Gastrocnemius medialis (tissue), 4 donors: ENCODE measurements around the gene AP1S3.

Source experiments
- POLR2A ChIP-seq, 2 donors: fragments of 450-650 bp; IDR thresholded peaks; one replicate each; pipeline ENCODE4 v1.6.1; 2017; ENCODE audit warnings: antibody characterized with exemption in 2 of 2, mild to moderate bottlenecking in 2 of 2, moderate library complexity in 2 of 2
- TF ChIP-seq, protein P1 (sequence below), 5 experiments: fragments of 450-650 bp in 3 of 5; fragments of 200-600 bp in 2 of 5; sonication (generic) in 2 of 5; IDR thresholded peaks in 4 of 5; conservative IDR thresholded peaks in 1 of 5; 1 replicate in 4 of 5; 2 replicates in 1 of 5; pipeline ENCODE4 v1.5.1; 2016 to 2019; ENCODE audit warnings: antibody characterized with exemption in 5 of 5, mild to moderate bottlenecking in 3 of 5, moderate library complexity in 3 of 5

DNA sequence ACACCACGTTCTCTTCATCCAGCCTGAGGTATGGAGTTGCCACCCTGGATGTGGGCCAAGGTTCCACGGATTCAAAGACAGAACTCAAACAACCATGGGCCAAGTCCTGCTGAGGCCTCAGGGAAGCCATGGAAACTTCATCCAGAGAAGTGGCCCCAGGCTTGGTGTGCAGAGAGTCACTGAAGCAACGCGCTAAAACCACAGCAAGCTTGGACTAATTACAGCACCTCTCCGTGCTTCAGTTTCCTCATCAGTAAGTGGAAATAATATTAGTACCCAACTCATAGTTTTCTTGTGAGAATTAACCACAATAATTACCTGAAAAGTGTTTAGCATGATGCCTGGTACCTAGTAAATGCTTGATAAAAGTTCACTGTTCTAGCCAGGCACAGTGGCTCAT is 19.2 kb upstream of the AP1S3 start:
- no peak for TF ChIP-seq POLR2A (IDR thresholded peaks at IDR 0.05)
- TF ChIP-seq, protein P1, sequence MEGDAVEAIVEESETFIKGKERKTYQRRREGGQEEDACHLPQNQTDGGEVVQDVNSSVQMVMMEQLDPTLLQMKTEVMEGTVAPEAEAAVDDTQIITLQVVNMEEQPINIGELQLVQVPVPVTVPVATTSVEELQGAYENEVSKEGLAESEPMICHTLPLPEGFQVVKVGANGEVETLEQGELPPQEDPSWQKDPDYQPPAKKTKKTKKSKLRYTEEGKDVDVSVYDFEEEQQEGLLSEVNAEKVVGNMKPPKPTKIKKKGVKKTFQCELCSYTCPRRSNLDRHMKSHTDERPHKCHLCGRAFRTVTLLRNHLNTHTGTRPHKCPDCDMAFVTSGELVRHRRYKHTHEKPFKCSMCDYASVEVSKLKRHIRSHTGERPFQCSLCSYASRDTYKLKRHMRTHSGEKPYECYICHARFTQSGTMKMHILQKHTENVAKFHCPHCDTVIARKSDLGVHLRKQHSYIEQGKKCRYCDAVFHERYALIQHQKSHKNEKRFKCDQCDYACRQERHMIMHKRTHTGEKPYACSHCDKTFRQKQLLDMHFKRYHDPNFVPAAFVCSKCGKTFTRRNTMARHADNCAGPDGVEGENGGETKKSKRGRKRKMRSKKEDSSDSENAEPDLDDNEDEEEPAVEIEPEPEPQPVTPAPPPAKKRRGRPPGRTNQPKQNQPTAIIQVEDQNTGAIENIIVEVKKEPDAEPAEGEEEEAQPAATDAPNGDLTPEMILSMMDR (IDR thresholded peaks at IDR 0.05 in 4 of 5, conservative IDR thresholded peaks at IDR 0.05 in 1 of 5): no peak
